Medulla oblongata (tissue), 1 donor: Measurements from ENCODE around the gene CXCR6.

ENCODE experiments used
- DNase-seq: peaks from one replicate; pipeline ENCODE4 v3.0.0-alpha.2; 2015; ENCODE audit errors: extremely low spot score

CXCR6 gene

GRCh38 chr3:45948311-45948781, 5.1 kb downstream of the CXCR6 start:
- no peak for DNase-seq

- no peak for DNase-seq
These were observed 5.6 kb downstream of the CXCR6 start for GRCh38 chr3:45948881-45949280.

DNA sequence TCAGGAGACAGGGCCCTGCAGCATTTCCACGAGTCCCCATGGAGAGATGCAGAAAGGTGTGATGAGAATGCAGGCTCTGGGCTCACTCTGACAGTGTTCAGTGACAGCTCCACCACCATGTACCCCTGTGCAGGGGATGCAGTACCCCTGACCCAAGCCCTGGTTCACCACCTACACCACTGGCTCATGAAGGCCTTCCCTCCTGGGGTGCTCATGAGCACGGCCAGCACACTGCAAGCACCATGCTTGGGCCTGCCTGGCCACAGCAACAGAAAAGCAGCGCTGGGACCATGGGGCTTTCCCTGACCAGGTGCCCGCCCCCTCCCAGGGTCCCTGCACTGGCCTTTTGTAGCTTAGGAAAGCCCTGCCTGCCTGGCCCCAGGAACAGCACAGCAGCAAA, 6.2 kb downstream of the CXCR6 start:
- DNase-seq = no peak

DNA sequence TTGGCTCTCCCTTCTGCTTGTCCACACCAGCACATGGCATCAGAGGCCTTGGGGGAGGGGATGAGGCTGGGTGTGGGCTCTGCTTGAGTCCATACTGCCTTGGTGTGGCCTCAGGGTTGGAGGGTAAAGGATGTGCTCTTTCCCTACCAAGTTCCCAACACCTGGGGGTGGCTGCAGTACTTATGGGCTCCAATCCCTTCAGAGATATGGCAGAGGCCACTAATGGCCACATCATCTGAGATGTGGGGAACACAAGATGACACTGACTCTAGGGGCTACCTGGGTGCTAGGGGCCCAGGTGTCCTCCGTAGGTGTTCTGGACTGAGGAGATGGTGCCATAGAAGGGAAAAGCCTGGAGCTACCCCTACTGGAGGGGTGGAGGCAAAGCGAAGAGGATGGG, 6.9 kb downstream of the CXCR6 start:
- no peak for DNase-seq

GRCh38 chr3:45950686-45951600, 7.7 kb downstream of the CXCR6 start:
- DNase-seq = no peak

DNA sequence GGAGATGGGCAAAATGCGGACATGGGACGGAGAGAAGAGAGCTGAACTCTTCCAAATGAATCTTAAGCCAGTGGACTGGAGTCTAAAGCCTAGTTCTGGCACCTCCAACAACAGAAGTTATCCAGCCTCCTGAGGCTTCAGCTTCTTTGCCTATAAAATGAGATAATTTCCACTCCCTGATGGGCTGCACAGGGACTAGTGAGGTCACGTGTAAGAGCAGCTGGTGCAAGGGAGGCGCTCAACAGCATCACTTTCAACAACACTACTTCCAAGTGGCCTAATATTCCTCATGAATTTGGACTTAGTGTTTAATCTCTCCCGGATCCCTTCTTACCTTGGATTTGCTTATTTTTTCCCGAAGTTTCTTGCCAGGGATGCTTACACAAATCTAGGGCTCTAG, 8.7 kb downstream of the CXCR6 start:
- no peak for DNase-seq

GRCh38 chr3:45952456-45952855, 9.2 kb downstream of the CXCR6 start:
- no peak for DNase-seq

GRCh38 chr3:45953536-45953935, 10.3 kb downstream of the CXCR6 start:
- no peak for DNase-seq

GRCh38 chr3:45954306-45954705, 11.0 kb downstream of the CXCR6 start:
- no peak for DNase-seq

- no peak for DNase-seq
These were observed 11.9 kb downstream of the CXCR6 start for GRCh38 chr3:45955017-45955647.

- no peak for DNase-seq
These were observed 12.4 kb downstream of the CXCR6 start for GRCh38 chr3:45955706-45956105.

DNA sequence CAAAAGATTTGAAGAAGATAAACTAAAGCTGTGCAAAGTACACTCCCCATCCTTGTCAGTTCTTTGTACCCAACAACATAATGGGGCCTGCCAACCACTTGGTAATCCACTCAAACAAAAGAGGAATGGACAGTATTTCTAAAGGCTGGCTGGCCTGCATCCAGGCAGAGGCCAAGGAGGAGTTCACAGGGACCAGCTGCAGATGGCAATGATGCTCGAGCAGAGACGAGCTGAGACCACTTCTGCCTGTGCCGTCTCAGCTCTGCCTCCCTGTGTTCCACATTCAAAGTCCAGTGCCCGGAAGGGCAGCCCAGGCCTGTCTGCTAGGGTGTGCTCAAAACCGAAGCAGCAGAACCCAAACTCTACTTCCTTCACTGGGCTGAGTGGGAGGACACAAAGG, 14.3 kb downstream of the CXCR6 start:
- peak; percentile 78 for DNase-seq

DNA sequence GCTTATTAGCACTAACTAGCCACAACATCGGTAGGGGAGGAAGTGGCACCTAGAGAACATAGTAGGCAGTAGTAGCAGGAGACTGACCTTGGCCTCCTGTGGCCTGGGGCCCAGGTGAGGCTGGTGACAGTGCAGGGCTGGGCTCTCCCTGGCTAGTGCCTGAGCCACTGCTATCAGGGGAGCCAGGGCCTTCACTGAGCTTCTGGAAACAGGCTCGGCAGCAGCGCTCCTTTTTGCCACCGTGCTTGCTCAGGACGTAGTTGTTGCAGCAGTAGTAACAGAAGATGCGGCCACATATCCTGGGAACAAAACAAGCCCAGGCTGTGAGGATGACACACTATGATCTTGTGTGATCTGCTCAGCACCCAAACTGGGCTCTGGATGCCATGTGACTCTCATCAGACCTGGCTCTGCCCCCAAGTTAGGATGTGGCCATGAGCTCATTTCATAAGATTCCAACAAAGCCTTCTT, 15.1 kb downstream of the CXCR6 start:
- DNase-seq = peak; percentile 44

- no peak for DNase-seq
These were observed 15.9 kb downstream of the CXCR6 start for GRCh38 chr3:45959201-45959600.

GRCh38 chr3:45960289-45960688, 17.0 kb downstream of the CXCR6 start:
- no peak for DNase-seq

GRCh38 chr3:45962033-45962432, 18.8 kb downstream of the CXCR6 start:
- DNase-seq = no peak

DNA sequence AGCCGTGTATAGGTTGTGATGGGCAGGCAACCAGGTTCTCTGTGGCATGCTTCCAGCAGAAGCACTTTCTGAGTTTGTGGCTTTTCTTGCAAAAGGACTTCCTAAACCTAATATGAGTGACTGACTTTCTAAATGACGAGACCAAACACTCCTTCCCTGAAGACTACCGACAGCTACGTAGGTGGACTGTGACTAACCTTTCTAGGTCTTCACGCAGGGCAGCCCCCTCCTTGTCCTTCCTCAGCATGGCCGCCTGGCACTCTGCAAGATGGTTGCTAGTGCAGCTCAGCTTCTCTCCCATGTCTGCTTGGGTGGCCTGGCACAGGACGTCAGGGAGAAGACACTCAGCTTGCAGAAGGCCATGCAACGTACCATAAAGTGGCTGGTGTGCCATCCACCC, 20.9 kb downstream of the CXCR6 start:
- no peak for DNase-seq

- DNase-seq = no peak
These were observed 22.0 kb downstream of the CXCR6 start for GRCh38 chr3:45965253-45965652.

DNA sequence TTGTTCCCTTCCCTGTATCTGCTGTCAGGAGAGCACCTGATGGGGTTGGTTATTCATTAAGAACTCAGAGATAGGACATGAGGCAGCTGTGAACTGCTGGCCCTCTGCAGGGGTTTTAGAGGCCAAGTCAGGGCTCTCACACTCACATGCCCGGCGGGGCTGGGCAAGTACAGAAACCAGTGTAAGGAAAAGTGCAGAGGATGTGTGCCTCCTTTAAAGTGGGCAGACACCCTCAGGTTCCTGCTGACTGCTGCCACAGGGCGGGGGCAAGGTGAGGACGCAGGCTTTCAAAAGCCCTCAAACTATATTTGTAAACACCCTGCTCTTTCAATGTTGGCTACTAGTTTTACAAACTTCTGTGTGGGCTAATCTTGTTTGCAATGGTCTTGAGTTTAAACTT, 22.4 kb downstream of the CXCR6 start:
- no peak for DNase-seq

GRCh38 chr3:45966371-45966791, 23.1 kb downstream of the CXCR6 start:
- DNase-seq = no peak

- peak; percentile 76 for DNase-seq
These were observed 23.8 kb downstream of the CXCR6 start for GRCh38 chr3:45966950-45967640.

DNA sequence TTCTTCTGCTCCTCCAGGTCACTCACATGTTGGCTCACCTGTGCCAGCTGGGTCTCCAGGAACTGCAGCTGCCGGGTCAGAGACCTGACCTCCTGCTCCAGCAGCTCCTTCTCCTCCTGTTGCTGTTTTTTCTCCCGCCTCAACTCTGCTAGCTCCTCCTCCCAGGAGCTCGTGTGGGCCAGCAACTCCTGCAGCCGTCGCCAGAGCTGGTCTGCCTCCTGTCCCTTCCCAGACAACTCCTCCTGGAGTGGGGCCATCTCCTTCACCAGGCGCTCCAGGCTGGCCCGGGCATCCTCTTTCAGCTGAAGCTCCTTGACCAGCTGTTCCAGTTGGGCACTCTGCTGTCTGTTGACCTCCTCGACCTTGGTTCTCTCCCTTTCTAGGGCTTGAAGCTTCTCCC, 24.5 kb downstream of the CXCR6 start:
- DNase-seq = peak; percentile 23
